Cardiac fibroblast (primary cell): Measurements from ENCODE around the gene LAG3.

Experiments
- DNase-seq, 2 donors: peaks; one replicate each; pipeline versions ENCODE4 v3.0.0 to v3.0.0-alpha.2; 2010; ENCODE audit warnings: low read depth in 2 of 2
- H3K4me3 ChIP-seq, 2 donors: replicated peaks in 1 of 2; 1 replicate in 1 of 2; 2 replicates in 1 of 2; pipeline ENCODE4 v1.5.1; 2011; ENCODE audit warnings: low read depth in 2 of 2, low read length in 2 of 2, mild to moderate bottlenecking in 2 of 2, moderate library complexity in 1 of 2
- TF ChIP-seq, protein P1 (sequence below): IDR thresholded peaks from one replicate; pipeline ENCODE4 v1.5.1; 2011; ENCODE audit warnings: low read depth, mild to moderate bottlenecking, low read length, inconsistent platforms

The LAG3 gene

DNA sequence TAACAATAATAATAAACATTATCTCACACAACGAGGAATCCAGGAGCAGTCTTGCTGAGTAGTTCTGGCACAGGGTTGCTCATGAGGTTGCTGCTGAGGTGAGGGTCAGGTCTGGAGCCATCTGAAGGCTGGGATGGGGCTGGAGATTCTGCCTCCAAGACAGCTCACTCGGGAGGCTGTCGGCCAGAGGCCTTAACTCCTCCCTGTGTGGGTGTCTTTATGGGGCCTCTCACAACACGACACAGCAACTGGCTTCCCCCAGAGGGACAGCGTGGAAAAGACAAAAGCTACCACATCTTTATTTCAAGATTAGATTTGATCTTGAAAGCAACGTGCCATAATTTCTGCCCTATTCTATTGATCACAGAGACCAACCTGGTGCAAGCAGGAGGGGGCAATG, 9.8 kb downstream of the LAG3 start:
- H3K4me3 ChIP-seq = no peak overlapping the region
- no peak for DNase-seq
- TF ChIP-seq, protein P1, sequence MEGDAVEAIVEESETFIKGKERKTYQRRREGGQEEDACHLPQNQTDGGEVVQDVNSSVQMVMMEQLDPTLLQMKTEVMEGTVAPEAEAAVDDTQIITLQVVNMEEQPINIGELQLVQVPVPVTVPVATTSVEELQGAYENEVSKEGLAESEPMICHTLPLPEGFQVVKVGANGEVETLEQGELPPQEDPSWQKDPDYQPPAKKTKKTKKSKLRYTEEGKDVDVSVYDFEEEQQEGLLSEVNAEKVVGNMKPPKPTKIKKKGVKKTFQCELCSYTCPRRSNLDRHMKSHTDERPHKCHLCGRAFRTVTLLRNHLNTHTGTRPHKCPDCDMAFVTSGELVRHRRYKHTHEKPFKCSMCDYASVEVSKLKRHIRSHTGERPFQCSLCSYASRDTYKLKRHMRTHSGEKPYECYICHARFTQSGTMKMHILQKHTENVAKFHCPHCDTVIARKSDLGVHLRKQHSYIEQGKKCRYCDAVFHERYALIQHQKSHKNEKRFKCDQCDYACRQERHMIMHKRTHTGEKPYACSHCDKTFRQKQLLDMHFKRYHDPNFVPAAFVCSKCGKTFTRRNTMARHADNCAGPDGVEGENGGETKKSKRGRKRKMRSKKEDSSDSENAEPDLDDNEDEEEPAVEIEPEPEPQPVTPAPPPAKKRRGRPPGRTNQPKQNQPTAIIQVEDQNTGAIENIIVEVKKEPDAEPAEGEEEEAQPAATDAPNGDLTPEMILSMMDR = no peak

DNA sequence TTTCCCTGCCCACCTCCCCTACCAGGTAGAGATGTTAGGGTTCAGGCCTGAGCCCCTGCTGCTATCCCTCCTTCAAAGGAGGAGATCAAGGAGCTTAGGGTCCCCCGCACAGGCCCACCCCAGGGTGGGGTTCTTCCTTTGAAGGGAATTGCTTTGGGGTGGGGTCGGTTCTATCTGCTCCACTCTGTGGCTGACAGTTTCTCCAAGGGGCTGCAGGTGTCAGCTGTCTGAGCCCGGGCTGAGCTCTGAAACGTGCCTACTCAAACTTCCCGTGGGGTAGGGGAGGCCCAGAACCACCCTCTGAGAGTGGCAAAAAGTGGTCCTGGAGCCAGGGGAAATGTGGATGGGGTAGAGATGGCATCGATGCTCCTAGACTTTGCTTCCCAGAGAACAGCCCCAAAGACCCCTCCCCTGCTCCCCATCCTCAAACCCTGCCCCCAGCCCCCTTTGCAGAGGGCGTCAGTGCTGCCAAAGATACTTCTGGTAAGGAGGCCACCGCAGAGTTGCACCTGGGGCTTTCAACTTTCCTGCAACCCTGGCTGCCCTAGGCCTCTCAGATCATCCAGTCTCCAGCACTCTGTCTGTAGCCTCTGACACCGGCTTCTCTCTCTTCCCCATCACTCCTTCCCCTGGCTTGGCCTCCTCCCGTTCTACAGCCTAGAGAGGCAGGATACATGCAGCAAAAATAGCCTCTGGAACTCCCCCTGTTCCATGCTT, 10.7 kb downstream of the LAG3 start:
- H3K4me3 ChIP-seq = no peak overlapping the region
- DNase-seq = no peak
- TF ChIP-seq, protein P1 = no peak

DNA sequence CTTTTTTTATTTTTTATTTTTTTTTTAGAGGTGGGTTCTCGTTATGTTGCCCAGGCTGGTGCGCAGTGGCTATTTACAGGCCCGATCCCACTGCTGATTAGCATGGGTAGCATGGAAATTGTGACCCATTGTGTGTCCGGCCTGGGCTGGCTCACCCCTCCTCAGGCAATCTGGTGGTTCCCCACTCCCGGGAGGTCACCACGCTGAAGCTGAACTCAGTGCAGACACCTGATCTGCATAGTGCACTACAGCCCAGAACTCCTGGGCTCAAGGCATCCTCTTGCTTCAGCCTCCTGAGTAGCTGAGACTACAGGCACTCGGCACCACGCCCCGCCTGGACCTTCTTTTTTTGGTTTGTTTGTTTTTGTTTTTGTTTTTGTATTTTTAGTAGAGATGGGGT, 11.5 kb downstream of the LAG3 start:
- no peak overlapping the region for H3K4me3 ChIP-seq
- DNase-seq = no peak
- TF ChIP-seq, protein P1 = no peak

DNA sequence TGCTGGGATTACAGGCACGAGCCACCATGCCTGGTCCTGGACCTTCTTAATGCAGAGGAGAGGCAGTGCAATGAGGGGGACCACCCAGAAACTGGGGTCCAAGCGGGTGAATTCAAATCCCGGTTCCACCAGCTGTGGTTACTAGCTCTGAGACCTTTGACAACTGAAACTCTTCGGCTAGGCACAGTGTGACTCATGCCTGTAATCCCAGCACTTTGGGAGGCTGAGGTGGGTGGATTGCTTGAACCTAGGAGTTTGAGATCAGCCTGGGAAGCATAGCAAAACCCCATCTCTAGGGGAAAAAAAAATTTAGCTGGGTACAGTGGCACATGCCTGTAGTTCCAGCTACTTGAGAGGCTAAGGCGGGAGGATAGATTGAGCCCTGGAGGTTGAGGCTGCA, 12.0 kb downstream of the LAG3 start:
- no peak for DNase-seq
- TF ChIP-seq, protein P1 = no peak
- H3K4me3 ChIP-seq = no peak overlapping the region

DNA sequence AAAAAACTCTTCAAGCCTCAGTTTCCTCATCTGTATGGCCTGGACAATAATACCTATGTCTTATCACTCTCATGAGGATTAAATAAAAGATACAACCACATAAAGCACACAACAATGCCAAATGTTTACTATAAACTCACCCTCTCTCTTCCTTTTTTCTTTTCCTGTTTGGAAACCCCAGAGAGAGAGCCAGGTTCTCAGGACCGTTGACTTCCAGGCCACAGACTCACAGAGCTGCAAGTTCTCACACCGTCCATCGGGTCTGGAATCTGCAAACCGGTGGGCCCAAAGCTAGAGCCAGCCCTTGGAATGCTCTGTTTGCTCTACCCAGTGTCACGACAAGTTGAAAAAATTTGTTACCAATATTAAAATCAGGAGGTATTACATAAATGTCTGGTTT, 12.4 kb downstream of the LAG3 start:
- H3K4me3 ChIP-seq = no peak overlapping the region
- no peak for DNase-seq
- TF ChIP-seq, protein P1 = no peak

DNA sequence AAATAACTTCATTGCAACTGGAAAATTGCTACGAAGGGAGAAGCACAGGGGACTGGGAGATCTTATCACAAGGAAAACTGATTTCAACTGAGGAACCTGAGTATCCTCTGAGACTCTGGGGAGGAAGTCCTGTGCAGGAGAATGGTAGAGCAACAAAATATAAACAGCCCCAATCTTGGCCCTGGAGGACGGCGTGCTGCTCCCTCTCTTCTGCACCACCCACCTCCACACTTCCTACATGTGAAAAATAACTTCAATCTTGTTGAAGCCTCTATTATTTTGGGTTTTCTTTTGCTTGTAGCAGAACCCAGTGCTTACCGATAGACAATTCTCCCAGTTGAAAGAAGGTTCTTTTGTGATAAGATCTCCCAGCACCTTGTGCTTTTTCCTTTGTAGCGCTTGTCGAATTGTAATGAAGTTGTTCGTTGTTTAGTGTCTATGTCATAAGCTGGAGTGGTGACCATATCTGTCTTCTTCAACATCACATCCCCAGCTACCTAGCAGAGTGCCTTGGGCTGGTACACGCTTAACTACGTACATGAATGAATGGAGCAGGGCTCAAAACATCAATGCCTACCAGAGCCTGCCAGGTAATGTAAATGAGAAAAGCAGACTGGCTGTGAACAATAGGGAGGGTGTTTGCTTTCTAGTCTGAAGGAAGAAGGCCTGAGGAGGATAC, 14.2 kb downstream of the LAG3 start:
- no peak for DNase-seq
- H3K4me3 ChIP-seq = no peak overlapping the region
- TF ChIP-seq, protein P1 = no peak
